AG09309 (cell line): ENCODE measurements around the gene HPS3.

Experiments
- DNase-seq: peaks from one replicate; pipeline ENCODE4 v3.0.0-alpha.2; 2010; ENCODE audit warnings: low read depth
- H3K4me3 ChIP-seq: 2 replicates; pipeline ENCODE4 v1.5.1; 2011; ENCODE audit warnings: mild to moderate bottlenecking, low read depth, low read length, moderate library complexity; ENCODE audit not compliant: control insufficient read depth
- CTCF ChIP-seq: IDR thresholded peaks from 2 replicates; pipeline ENCODE4 v1.5.1; 2011; ENCODE audit warnings: mild to moderate bottlenecking, low read depth, low read length, inconsistent platforms; ENCODE audit not compliant: insufficient read depth, control insufficient read depth; ENCODE audit errors: missing control alignments

The HPS3 gene

GRCh38 chr3:149086232-149086988 is 43.0 kb upstream of the HPS3 start, which contains the start of gene HLTF:
TSS of gene HLTF (minus strand) at chr3:149086533. CDS start at chr3:149086336, 197 bp downstream.
- DNase-seq = peak; percentile 95

GRCh38 chr3:149087208-149087607 is 42.2 kb upstream of the HPS3 start:
- DNase-seq = no peak
- H3K4me3 ChIP-seq = no peak overlapping the region
- TF ChIP-seq CTCF = no peak

More at GRCh38 chr3:149086232-149086988, 43.0 kb upstream of the HPS3 start, which contains the start of gene HLTF:
- no peak for TF ChIP-seq CTCF
- H3K4me3 ChIP-seq = peak within 1 kb of the TSS; percentile 87

- TF ChIP-seq CTCF = no peak
- no peak for DNase-seq
- no peak overlapping the region for H3K4me3 ChIP-seq
Measured at GRCh38 chr3:149089395-149089794, 40.0 kb upstream of the HPS3 start.

GRCh38 chr3:149090461-149090860 is 39.0 kb upstream of the HPS3 start:
- DNase-seq = no peak
- no peak overlapping the region for H3K4me3 ChIP-seq

GRCh38 chr3:149090907-149091306 is 38.5 kb upstream of the HPS3 start:
- DNase-seq = no peak
- TF ChIP-seq CTCF = no peak
- H3K4me3 ChIP-seq = no peak overlapping the region

More at GRCh38 chr3:149090461-149090860, 39.0 kb upstream of the HPS3 start:
- no peak for TF ChIP-seq CTCF

- H3K4me3 ChIP-seq = no peak overlapping the region
- no peak for TF ChIP-seq CTCF
- no peak for DNase-seq
Measured at GRCh38 chr3:149091983-149092382, 37.5 kb upstream of the HPS3 start.
